ENCODE measurements around the gene GRIA1. TPM values are rescaled to one million over a fixed set of nuclear protein-coding genes. Genes with fewer than 3 reads are reported as not detected.

GRIA1 gene
- total RNA-seq, 1 donor from 2014 or later, result 0.55 TPM

GRCh38 chr5:153660919-153661318, 170.4 kb downstream of the GRIA1 start:
- TF ChIP-seq CTCF (IDR thresholded peaks at IDR 0.05), result no peak
- no peak overlapping the region for H3K27ac Mint-ChIP-seq (ENCODE audit: unreplicated experiment)
- no peaks in the 10 kb centered on the region for H3K9me3 Mint-ChIP-seq (ENCODE audit: low read depth)
- no peak overlapping the region for H3K4me3 Mint-ChIP-seq (ENCODE audit: unreplicated experiment)
- H3K4me1 Mint-ChIP-seq (ENCODE audit: low read depth), result peaks cover 12% of the 10 kb centered on the region
- DNase-seq (ENCODE audit: low spot score), result no peak
- no peaks in the 10 kb centered on the region for H3K36me3 Mint-ChIP-seq (ENCODE audit: low read depth)
- no peaks in the 10 kb centered on the region for H3K27me3 Mint-ChIP-seq (ENCODE audit: low read depth)

- no peak for DNase-seq (ENCODE audit: low spot score)
- no peak for TF ChIP-seq CTCF (IDR thresholded peaks at IDR 0.05)
- Mint-ChIP-seq H3K9me3 (ENCODE audit: low read depth) (no peaks in the 10 kb centered on the region), H3K36me3 (ENCODE audit: low read depth) (no peaks in the 10 kb centered on the region), H3K27me3 (ENCODE audit: low read depth) (no peaks in the 10 kb centered on the region), H3K4me1 (ENCODE audit: low read depth) (peaks cover 12% of the 10 kb centered on the region), H3K27ac (ENCODE audit: unreplicated experiment) (peak overlapping the region; percentile 18), H3K4me3 (ENCODE audit: unreplicated experiment) (no peak overlapping the region)
Observed at GRCh38 chr5:153661897-153662296, 171.4 kb downstream of the GRIA1 start.

GRCh38 chr5:153670101-153670500, 179.6 kb downstream of the GRIA1 start:
- TF ChIP-seq CTCF (IDR thresholded peaks at IDR 0.05), result no peak
- H3K4me1 Mint-ChIP-seq (ENCODE audit: low read depth), result no peaks in the 10 kb centered on the region
- H3K4me3 Mint-ChIP-seq (ENCODE audit: unreplicated experiment), result no peak overlapping the region
- no peak overlapping the region for H3K27ac Mint-ChIP-seq (ENCODE audit: unreplicated experiment)
- H3K27me3 Mint-ChIP-seq (ENCODE audit: low read depth), result peaks cover 11% of the 10 kb centered on the region
- peaks cover 6% of the 10 kb centered on the region for H3K9me3 Mint-ChIP-seq (ENCODE audit: low read depth)
- DNase-seq (ENCODE audit: low spot score), result no peak
- H3K36me3 Mint-ChIP-seq (ENCODE audit: low read depth), result no peaks in the 10 kb centered on the region

- H3K4me1 Mint-ChIP-seq (ENCODE audit: low read depth), result no peaks in the 10 kb centered on the region
- peaks cover 6% of the 10 kb centered on the region for H3K9me3 Mint-ChIP-seq (ENCODE audit: low read depth)
- DNase-seq (ENCODE audit: low spot score), result no peak
- H3K4me3 Mint-ChIP-seq (ENCODE audit: unreplicated experiment), result no peak overlapping the region
- H3K36me3 Mint-ChIP-seq (ENCODE audit: low read depth), result no peaks in the 10 kb centered on the region
- TF ChIP-seq CTCF (IDR thresholded peaks at IDR 0.05), result no peak
- H3K27ac Mint-ChIP-seq (ENCODE audit: unreplicated experiment), result no peak overlapping the region
- H3K27me3 Mint-ChIP-seq (ENCODE audit: low read depth), result peaks cover 11% of the 10 kb centered on the region
Observed at GRCh38 chr5:153671653-153672346, 181.3 kb downstream of the GRIA1 start.

GRCh38 chr5:153672347-153673090, 182.0 kb downstream of the GRIA1 start:
- Mint-ChIP-seq H3K4me3 (ENCODE audit: unreplicated experiment) (no peak overlapping the region), H3K27ac (ENCODE audit: unreplicated experiment) (no peak overlapping the region), H3K4me1 (ENCODE audit: low read depth) (no peaks in the 10 kb centered on the region), H3K27me3 (ENCODE audit: low read depth) (peaks cover 11% of the 10 kb centered on the region), H3K36me3 (ENCODE audit: low read depth) (no peaks in the 10 kb centered on the region), H3K9me3 (ENCODE audit: low read depth) (peaks cover 6% of the 10 kb centered on the region)
- no peak for TF ChIP-seq CTCF (IDR thresholded peaks at IDR 0.05)
- no peak for DNase-seq (ENCODE audit: low spot score)

Data from chondrocyte (in vitro differentiated cells).